HFFc6 (cell line): ENCODE results near the gene SCUBE3. TPM values are rescaled to one million over a fixed set of nuclear protein-coding genes. Genes with fewer than 3 reads are reported as not detected.
A peak's percentile ranks its signal among the peaks of the same experiment; 100 is the strongest.

Experiments used
- DNase-seq: peaks from one replicate; pipeline ENCODE4 v3.0.0-alpha.2; 2018
- H3K27ac Mint-ChIP-seq: 2 replicates; pipeline ENCODE4 v1.8.0; 2020; ENCODE audit warnings: mild to moderate bottlenecking, mixed read lengths
- H3K27me3 Mint-ChIP-seq: 2 replicates; pipeline ENCODE4 v1.8.0; 2021; ENCODE audit warnings: mild to moderate bottlenecking, moderate library complexity, mixed read lengths; ENCODE audit not compliant: insufficient read depth
- H3K36me3 Mint-ChIP-seq: 2 replicates; pipeline ENCODE4 v1.8.0; 2021; ENCODE audit warnings: low read depth, mixed read lengths
- H3K4me1 Mint-ChIP-seq: 2 replicates; pipeline ENCODE4 v1.8.0; 2020; ENCODE audit warnings: low read depth, mixed read lengths
- H3K4me3 Mint-ChIP-seq: 2 replicates; pipeline ENCODE4 v1.8.0; 2020; ENCODE audit warnings: mild to moderate bottlenecking, moderate library complexity, mixed read lengths
- H3K9me3 Mint-ChIP-seq: 2 replicates; pipeline ENCODE4 v1.8.0; 2020; ENCODE audit warnings: mild to moderate bottlenecking, mixed read lengths
- CTCF ChIP-seq: fragments of 200-600 bp; sonication (generic); IDR thresholded peaks from 2 replicates; pipeline ENCODE4 v1.5.0; 2021; ENCODE audit warnings: antibody characterized with exemption, mild to moderate bottlenecking
- total RNA-seq, 6 experiments: library from RNA; stranded (reverse); fragmentation: NEBNext Ultra II Directional; extraction: Animal tissue kit (Norgen Biotek cat#: 25700); gene quantifications; 2 replicates in 1 of 6; 3 replicates in 5 of 6; pipeline ENCODE4 v1.2.3, GENCODE V29; 2021

SCUBE3 gene
- total RNA-seq, 6 experiments from 2014 or later, result 37.0 to 75.0 (median 44.3) TPM

- Mint-ChIP-seq H3K4me3 (no peak overlapping the region), H3K36me3 (peaks cover 17% of the 10 kb centered on the region; the same call in 1 of the 2 replicates), H3K9me3 (no peaks in the 10 kb centered on the region), H3K27me3 (no peaks in the 10 kb centered on the region), H3K4me1 (peaks cover 16% of the 10 kb centered on the region), H3K27ac (no peak overlapping the region)
- TF ChIP-seq CTCF, result no peak
- DNase-seq, result no peak
These were observed 38.2 kb downstream of the SCUBE3 start for GRCh38 chr6:35251949-35252348.

GRCh38 chr6:35253249-35253648 lies 39.5 kb downstream of the SCUBE3 start:
- no peak for TF ChIP-seq CTCF
- H3K4me3 Mint-ChIP-seq, result no peak overlapping the region
- peaks cover 12% of the 10 kb centered on the region; the same call in 1 of the 2 replicates for H3K36me3 Mint-ChIP-seq
- no peaks in the 10 kb centered on the region for H3K9me3 Mint-ChIP-seq
- H3K4me1 Mint-ChIP-seq, result peaks cover 8% of the 10 kb centered on the region
- DNase-seq, result no peak
- no peaks in the 10 kb centered on the region for H3K27me3 Mint-ChIP-seq
- H3K27ac Mint-ChIP-seq, result no peak overlapping the region

GRCh38 chr6:35258336-35258735 lies 44.6 kb downstream of the SCUBE3 start:
- no peak for TF ChIP-seq CTCF
- peak overlapping the region; percentile 93 for H3K4me3 Mint-ChIP-seq
- 0 out of 2 replicates have a peak, but pooled peaks cover 4% of the 10 kb centered on the region for H3K36me3 Mint-ChIP-seq
- H3K4me1 Mint-ChIP-seq, result peaks cover 22% of the 10 kb centered on the region
- H3K9me3 Mint-ChIP-seq, result no peaks in the 10 kb centered on the region
- no peak for DNase-seq
- H3K27ac Mint-ChIP-seq, result peak overlapping the region; percentile 97
- no peaks in the 10 kb centered on the region for H3K27me3 Mint-ChIP-seq

- H3K27me3 Mint-ChIP-seq, result no peaks in the 10 kb centered on the region
- peak overlapping the region; percentile 93 for H3K4me3 Mint-ChIP-seq
- H3K36me3 Mint-ChIP-seq, result 0 out of 2 replicates have a peak, but pooled peaks cover 4% of the 10 kb centered on the region
- no peaks in the 10 kb centered on the region for H3K9me3 Mint-ChIP-seq
- peak overlapping the region; percentile 97 for H3K27ac Mint-ChIP-seq
- DNase-seq, result peak; percentile 32
- peaks cover 22% of the 10 kb centered on the region for H3K4me1 Mint-ChIP-seq
- TF ChIP-seq CTCF, result peak; percentile 35
These were observed 45.1 kb downstream of the SCUBE3 start for GRCh38 chr6:35258858-35259193.

GRCh38 chr6:35259194-35259947 lies 45.6 kb downstream of the SCUBE3 start, which contains the start of gene ZNF76:
Gene ZNF76 (plus strand): TSS chr6:35259735. CDS start chr6:35281152, 21,417 bp downstream.
- Mint-ChIP-seq H3K27me3 (no peaks in the 10 kb centered on the region), H3K27ac (peak within 1 kb of the TSS; percentile 97), H3K4me3 (peak within 1 kb of the TSS; percentile 93), H3K9me3 (no peaks in the 10 kb centered on the region), H3K4me1 (peaks cover 22% of the 10 kb centered on the region), H3K36me3 (0 out of 2 replicates have a peak, but pooled peaks cover 4% of the 10 kb centered on the region)
- no peak for TF ChIP-seq CTCF
- peak; percentile 94 for DNase-seq
